H9 (cell line): Measurements from ENCODE around the gene ROBO1. TPM values are rescaled to one million over a fixed set of nuclear protein-coding genes. Genes with fewer than 3 reads are reported as not detected.

Experiments
- DNase-seq: peaks from one replicate; pipeline ENCODE4 v3.0.0-alpha.2; 2017
- H2AFZ ChIP-seq: one replicate; pipeline ENCODE4 v1.6.1; 2013; ENCODE audit warnings: mild to moderate bottlenecking, low read length, control low read depth, moderate library complexity
- H2AK5ac ChIP-seq: 2 replicates; pipeline ENCODE4 v1.6.1; 2013; ENCODE audit warnings: low read length, control low read depth, mixed read lengths; ENCODE audit not compliant: insufficient read length
- H2BK120ac ChIP-seq: one replicate; pipeline ENCODE4 v1.6.1; 2013; ENCODE audit warnings: low read depth, mild to moderate bottlenecking, low read length, control low read depth, inconsistent platforms; ENCODE audit not compliant: poor library complexity, severe bottlenecking
- H2BK12ac ChIP-seq: 2 replicates; pipeline ENCODE4 v1.6.1; 2013; ENCODE audit warnings: low read length, control low read depth, mixed read lengths, low read depth; ENCODE audit not compliant: insufficient read length
- H2BK15ac ChIP-seq: 2 replicates; pipeline ENCODE4 v1.6.1; 2013; ENCODE audit warnings: low read depth, low read length, control low read depth
- H2BK20ac ChIP-seq: one replicate; pipeline ENCODE4 v1.6.1; 2013; ENCODE audit warnings: low read depth, mild to moderate bottlenecking, low read length, control low read depth, inconsistent platforms; ENCODE audit not compliant: poor library complexity, severe bottlenecking
- H2BK5ac ChIP-seq: 2 replicates; pipeline ENCODE4 v1.6.1; 2013; ENCODE audit warnings: low read length, control low read depth, mixed read lengths; ENCODE audit not compliant: insufficient read length
- H3K14ac ChIP-seq: 2 replicates; pipeline ENCODE4 v1.6.1; 2013; ENCODE audit warnings: low read length, control low read depth; ENCODE audit not compliant: insufficient read depth
- H3K18ac ChIP-seq: 2 replicates; pipeline ENCODE4 v1.6.1; 2013; ENCODE audit warnings: low read depth, mild to moderate bottlenecking, mixed read lengths, low read length, control low read depth; ENCODE audit not compliant: insufficient read length
- H3K23ac ChIP-seq: 2 replicates; pipeline ENCODE4 v1.6.1; 2013; ENCODE audit warnings: low read length, control low read depth, mixed read lengths, low read depth; ENCODE audit not compliant: insufficient read length
- H3K23me2 ChIP-seq: 2 replicates; pipeline ENCODE4 v1.6.1; 2013; ENCODE audit warnings: low read depth, mild to moderate bottlenecking, mixed read lengths, low read length, control low read depth; ENCODE audit not compliant: insufficient read length, poor library complexity, severe bottlenecking
- H3K27ac ChIP-seq: 2 replicates; pipeline ENCODE4 v1.5.1; 2013; ENCODE audit warnings: low read length, control low read depth, mixed read lengths, low read depth; ENCODE audit not compliant: insufficient read length
- H3K27me3 ChIP-seq: 2 replicates; pipeline ENCODE4 v1.6.1; 2013; ENCODE audit warnings: low read length, control low read depth, inconsistent platforms; ENCODE audit not compliant: insufficient read depth
- H3K4ac ChIP-seq: 2 replicates; pipeline ENCODE4 v1.6.1; 2013; ENCODE audit warnings: low read depth, mild to moderate bottlenecking, control low read depth, inconsistent platforms, low read length, moderate library complexity
- H3K4me1 ChIP-seq: 2 replicates; pipeline ENCODE4 v1.6.1; 2013; ENCODE audit warnings: low read length, control low read depth, inconsistent platforms; ENCODE audit not compliant: insufficient read depth
- H3K4me2 ChIP-seq: 2 replicates; pipeline ENCODE4 v1.6.1; 2013; ENCODE audit warnings: low read length, control low read depth, mixed read lengths; ENCODE audit not compliant: insufficient read length, insufficient read depth
- H3K56ac ChIP-seq: 2 replicates; pipeline ENCODE4 v1.6.1; 2013; ENCODE audit warnings: low read depth, mild to moderate bottlenecking, mixed read lengths, low read length, control low read depth; ENCODE audit not compliant: insufficient read length
- H3K79me1 ChIP-seq: 2 replicates; pipeline ENCODE4 v1.6.1; 2013; ENCODE audit warnings: low read depth, mild to moderate bottlenecking, moderate library complexity, low read length, control low read depth, inconsistent platforms; ENCODE audit not compliant: insufficient read depth, poor library complexity, severe bottlenecking
- H3K79me2 ChIP-seq: 2 replicates; pipeline ENCODE4 v1.6.1; 2013; ENCODE audit warnings: low read length, control low read depth, inconsistent platforms; ENCODE audit not compliant: insufficient read depth
- H3K9ac ChIP-seq: 2 replicates; pipeline ENCODE4 v1.6.1; 2013; ENCODE audit warnings: low read length, control low read depth, mixed read lengths; ENCODE audit not compliant: insufficient read length; ENCODE audit errors: extremely low read depth
- H3K9me3 ChIP-seq: one replicate; pipeline ENCODE4 v1.6.1; 2013; ENCODE audit warnings: low read depth, low read length, inconsistent platforms; ENCODE audit not compliant: control insufficient read depth
- H3T11ph ChIP-seq: one replicate; pipeline ENCODE4 v1.6.1; 2013; ENCODE audit warnings: mild to moderate bottlenecking, low read length, control low read depth, inconsistent platforms
- H4K20me1 ChIP-seq: one replicate; pipeline ENCODE4 v1.6.1; 2013; ENCODE audit not compliant: control insufficient read depth, insufficient read length, insufficient read depth
- H4K5ac ChIP-seq: 2 replicates; pipeline ENCODE4 v1.6.1; 2013; ENCODE audit warnings: low read depth, mild to moderate bottlenecking, mixed read lengths, low read length, control low read depth; ENCODE audit not compliant: insufficient read length
- H4K8ac ChIP-seq: replicated peaks from 2 replicates; pipeline ENCODE4 v1.6.1; 2013; ENCODE audit warnings: low read length, control low read depth, mixed read lengths, low read depth; ENCODE audit not compliant: insufficient read length
- H4K91ac ChIP-seq: 2 replicates; pipeline ENCODE4 v1.6.1; 2013; ENCODE audit warnings: low read depth, mild to moderate bottlenecking, moderate library complexity, mixed read lengths, low read length, control low read depth; ENCODE audit not compliant: insufficient read length
- H3K27ac Mint-ChIP-seq, 3 experiments: 2 replicates in 2 of 3; 3 replicates in 1 of 3; pipeline ENCODE4 v1.8.0; 2020 to 2021; ENCODE audit warnings: mixed read lengths in 3 of 3, mild to moderate bottlenecking in 1 of 3, moderate library complexity in 1 of 3
- H3K27me3 Mint-ChIP-seq: 2 replicates; pipeline ENCODE4 v1.8.0; 2021; ENCODE audit warnings: low read depth, mild to moderate bottlenecking, moderate library complexity, mixed read lengths
- H3K36me3 Mint-ChIP-seq, 3 experiments: 2 replicates in 2 of 3; 3 replicates in 1 of 3; pipeline ENCODE4 v1.8.0; 2020 to 2021; ENCODE audit warnings: low read depth in 3 of 3, mixed read lengths in 3 of 3; ENCODE audit not compliant: insufficient read depth in 1 of 3
- H3K4me1 Mint-ChIP-seq, 2 experiments: 2 replicates each; pipeline ENCODE4 v1.8.0; 2020; ENCODE audit warnings: mixed read lengths in 2 of 2
- H3K4me3 Mint-ChIP-seq, 2 experiments: 2 replicates in 1 of 2; 3 replicates in 1 of 2; pipeline ENCODE4 v1.8.0; 2020 to 2021; ENCODE audit warnings: mild to moderate bottlenecking in 2 of 2, mixed read lengths in 2 of 2, moderate library complexity in 1 of 2
- H3K9me3 Mint-ChIP-seq, 2 experiments: 2 replicates in 1 of 2; 3 replicates in 1 of 2; pipeline ENCODE4 v1.8.0; 2020; ENCODE audit warnings: mild to moderate bottlenecking in 2 of 2, mixed read lengths in 2 of 2, moderate library complexity in 1 of 2
- WGBS: extraction: QIAGEN DNeasy Blood & Tissue Kit; methylation state at CpG from one replicate; pipeline ENCODE4 v1.1.7; 2013; ENCODE audit warnings: missing lambda C conversion rate, low lambda C conversion rate, mixed read lengths; ENCODE audit not compliant: insufficient read length; ENCODE audit errors: extremely low coverage; 5-methylcytosine and 5-hydroxymethylcytosine counted together
- total RNA-seq: library from RNA; stranded (reverse); gene quantifications from 2 replicates; pipeline ENCODE4 v1.2.1, GENCODE V29; 2021
- TF ChIP-seq, protein P1 (sequence below): fragments of 200-600 bp; sonication (generic); conservative IDR thresholded peaks from 3 replicates; pipeline ENCODE4 v1.8.0; 2021; ENCODE audit warnings: antibody characterized with exemption, mild to moderate bottlenecking

Gene ROBO1
- total RNA-seq, 1 experiment from 2014 or later, result 62.7 TPM

DNA sequence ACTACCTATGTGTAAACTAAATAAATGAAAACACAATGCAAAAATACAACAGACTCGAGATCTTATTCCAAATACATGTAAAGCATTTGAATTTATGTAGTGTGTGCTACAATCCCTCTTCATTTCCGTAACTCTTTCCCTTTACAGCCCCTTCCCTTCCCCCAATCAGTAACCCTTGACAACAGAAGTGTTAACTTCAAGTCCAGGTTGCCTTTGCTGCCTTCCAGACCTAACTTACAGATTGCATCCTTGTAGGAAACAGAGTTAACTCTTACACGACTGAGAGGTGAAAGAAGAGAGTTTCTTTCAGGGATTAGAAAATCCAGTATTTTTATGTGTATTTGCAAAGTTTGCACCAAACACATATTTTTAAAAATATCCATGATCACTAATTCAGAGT is 1.4 kb upstream of the ROBO1 start:
- no peak overlapping the region for H2BK12ac ChIP-seq
- H3K23ac ChIP-seq, result no peak overlapping the region
- H4K5ac ChIP-seq, result no peak overlapping the region
- H4K8ac ChIP-seq, result no peak overlapping the region
- H3K79me2 ChIP-seq, result no peaks in the 10 kb centered on the region
- H4K91ac ChIP-seq, result no peak overlapping the region
- H3K14ac ChIP-seq, result no peak overlapping the region
- peaks cover 11 to 13% of the 10 kb centered on the region in 2 experiments for H3K4me1 Mint-ChIP-seq
- no peak overlapping the region for H2BK120ac ChIP-seq
- DNase-seq, result no peak
- peaks cover 2% of the 10 kb centered on the region; the same call in 1 of the 2 replicates for H3K4me1 ChIP-seq
- peaks cover 13 to 14% of the 10 kb centered on the region in 2 experiments; a peak in 4 of 5 replicates for H3K9me3 Mint-ChIP-seq
- H4K20me1 ChIP-seq, result no peaks in the 10 kb centered on the region
- no peak overlapping the region for H2AFZ ChIP-seq
- no peak overlapping the region for H3T11ph ChIP-seq
- H3K18ac ChIP-seq, result no peak overlapping the region
- no peak overlapping the region for H3K56ac ChIP-seq
- no peak overlapping the region for H2BK5ac ChIP-seq
- H3K9ac ChIP-seq, result no peak overlapping the region
- H2BK20ac ChIP-seq, result no peak overlapping the region
- H3K79me1 ChIP-seq, result no peaks in the 10 kb centered on the region
- TF ChIP-seq, protein P1, sequence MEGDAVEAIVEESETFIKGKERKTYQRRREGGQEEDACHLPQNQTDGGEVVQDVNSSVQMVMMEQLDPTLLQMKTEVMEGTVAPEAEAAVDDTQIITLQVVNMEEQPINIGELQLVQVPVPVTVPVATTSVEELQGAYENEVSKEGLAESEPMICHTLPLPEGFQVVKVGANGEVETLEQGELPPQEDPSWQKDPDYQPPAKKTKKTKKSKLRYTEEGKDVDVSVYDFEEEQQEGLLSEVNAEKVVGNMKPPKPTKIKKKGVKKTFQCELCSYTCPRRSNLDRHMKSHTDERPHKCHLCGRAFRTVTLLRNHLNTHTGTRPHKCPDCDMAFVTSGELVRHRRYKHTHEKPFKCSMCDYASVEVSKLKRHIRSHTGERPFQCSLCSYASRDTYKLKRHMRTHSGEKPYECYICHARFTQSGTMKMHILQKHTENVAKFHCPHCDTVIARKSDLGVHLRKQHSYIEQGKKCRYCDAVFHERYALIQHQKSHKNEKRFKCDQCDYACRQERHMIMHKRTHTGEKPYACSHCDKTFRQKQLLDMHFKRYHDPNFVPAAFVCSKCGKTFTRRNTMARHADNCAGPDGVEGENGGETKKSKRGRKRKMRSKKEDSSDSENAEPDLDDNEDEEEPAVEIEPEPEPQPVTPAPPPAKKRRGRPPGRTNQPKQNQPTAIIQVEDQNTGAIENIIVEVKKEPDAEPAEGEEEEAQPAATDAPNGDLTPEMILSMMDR, result no peak
- WGBS, result no CpG with 5 or more reads among the region's 3 CpGs
- no peak overlapping the region for H3K27ac Mint-ChIP-seq
- no peak overlapping the region for H3K27ac ChIP-seq
- H3K27me3 ChIP-seq, result peaks cover 20% of the 10 kb centered on the region; the same call in 1 of the 2 replicates
- H3K36me3 Mint-ChIP-seq, result peaks cover 7 to 8% (median 8%) of the 10 kb centered on the region in 3 experiments; a peak in 6 of 7 replicates
- no peak overlapping the region for H3K4ac ChIP-seq
- H3K4me3 Mint-ChIP-seq, result peak overlapping the region in 1 of 2 experiments; percentile 62; a peak in 2 of 5 replicates
- H3K27me3 Mint-ChIP-seq, result peaks cover 2% of the 10 kb centered on the region; the same call in 1 of the 2 replicates
- H2AK5ac ChIP-seq, result no peak overlapping the region
- H3K9me3 ChIP-seq, result no peaks in the 10 kb centered on the region
- no peak overlapping the region for H3K4me2 ChIP-seq
- H2BK15ac ChIP-seq, result no peak overlapping the region
- H3K23me2 ChIP-seq, result peaks cover 20% of the 10 kb centered on the region
